ENCODE measurements around the gene TRERF1. TPM values are rescaled to one million over a fixed set of nuclear protein-coding genes. Genes with fewer than 3 reads are reported as not detected.

TRERF1 gene
- polyA plus RNA-seq, 1 donor (not counting 4 experiments of a cell fraction or from before 2014, with no cell fraction given) = 4.8 TPM

DNA sequence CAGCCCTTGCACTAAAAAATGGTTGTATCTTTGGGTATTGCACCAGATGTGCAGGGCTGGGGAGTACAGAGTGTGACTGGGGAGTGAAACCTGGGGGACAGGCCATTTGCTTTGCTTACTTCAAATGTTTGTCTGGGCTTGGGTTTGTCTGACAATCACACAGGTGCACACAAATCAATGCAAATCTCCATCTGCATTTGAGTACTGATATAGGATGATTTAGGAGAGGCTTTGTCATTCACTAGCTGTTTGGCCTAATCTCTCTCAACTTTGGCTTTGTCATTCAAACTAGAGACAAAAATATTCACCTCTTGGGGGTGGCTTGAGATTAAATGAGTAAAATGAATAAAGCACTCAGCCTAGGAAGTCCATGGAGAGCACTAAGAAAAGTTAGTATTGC, 274.7 kb downstream of the TRERF1 start:
- TF ChIP-seq, protein P1, sequence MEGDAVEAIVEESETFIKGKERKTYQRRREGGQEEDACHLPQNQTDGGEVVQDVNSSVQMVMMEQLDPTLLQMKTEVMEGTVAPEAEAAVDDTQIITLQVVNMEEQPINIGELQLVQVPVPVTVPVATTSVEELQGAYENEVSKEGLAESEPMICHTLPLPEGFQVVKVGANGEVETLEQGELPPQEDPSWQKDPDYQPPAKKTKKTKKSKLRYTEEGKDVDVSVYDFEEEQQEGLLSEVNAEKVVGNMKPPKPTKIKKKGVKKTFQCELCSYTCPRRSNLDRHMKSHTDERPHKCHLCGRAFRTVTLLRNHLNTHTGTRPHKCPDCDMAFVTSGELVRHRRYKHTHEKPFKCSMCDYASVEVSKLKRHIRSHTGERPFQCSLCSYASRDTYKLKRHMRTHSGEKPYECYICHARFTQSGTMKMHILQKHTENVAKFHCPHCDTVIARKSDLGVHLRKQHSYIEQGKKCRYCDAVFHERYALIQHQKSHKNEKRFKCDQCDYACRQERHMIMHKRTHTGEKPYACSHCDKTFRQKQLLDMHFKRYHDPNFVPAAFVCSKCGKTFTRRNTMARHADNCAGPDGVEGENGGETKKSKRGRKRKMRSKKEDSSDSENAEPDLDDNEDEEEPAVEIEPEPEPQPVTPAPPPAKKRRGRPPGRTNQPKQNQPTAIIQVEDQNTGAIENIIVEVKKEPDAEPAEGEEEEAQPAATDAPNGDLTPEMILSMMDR (optimal IDR thresholded peaks at IDR 0.05 in 1 of 3, IDR thresholded peaks at IDR 0.05 in 1 of 3, conservative IDR thresholded peaks at IDR 0.05 in 1 of 3; ENCODE audit: extremely low read depth in 1 of 3, insufficient read depth in 2 of 3, low read length in 3 of 3) = no peak
- no peak for TF ChIP-seq EZH2 (IDR thresholded peaks at IDR 0.05; ENCODE audit: low read length)
- Histone ChIP-seq H4K20me1 (ENCODE audit: control insufficient read depth, extremely low read depth, insufficient read depth, low read length) (no peaks in the 10 kb centered on the region), H3K4me1 (ENCODE audit: control insufficient read depth, extremely low read depth, insufficient read depth, low read length) (no peaks in the 10 kb centered on the region), H3K36me3 (ENCODE audit: control insufficient read depth in 2 of 2, extremely low read depth in 1 of 2, insufficient read depth in 2 of 2, low read length in 2 of 2) (no peaks in the 10 kb centered on the region), H3K4me3 (ENCODE audit: control insufficient read depth in 2 of 3, extremely low read depth in 1 of 3, insufficient read depth in 2 of 3, low read depth in 1 of 3, low read length in 3 of 3) (no peak overlapping the region), H3K27ac (ENCODE audit: control insufficient read depth, insufficient read depth, low read length) (no peak overlapping the region), H3K9me3 (ENCODE audit: control insufficient read depth, low read depth, low read length) (no peaks in the 10 kb centered on the region), H3K27me3 (ENCODE audit: control insufficient read depth, extremely low read depth, insufficient read depth, low read length) (peaks cover 4% of the 10 kb centered on the region), H2AFZ (ENCODE audit: control insufficient read depth, low read length) (no peak overlapping the region), H3K79me2 (ENCODE audit: control insufficient read depth, insufficient read depth, low read length) (no peaks in the 10 kb centered on the region), H3K4me2 (ENCODE audit: control insufficient read depth, extremely low read depth, insufficient read depth, low read depth, low read length) (no peak overlapping the region), H3K9me1 (ENCODE audit: control insufficient read depth, extremely low read depth, insufficient read depth, low read length) (no peaks in the 10 kb centered on the region), H3K9ac (ENCODE audit: control insufficient read depth, extremely low read depth, insufficient read depth, low read length) (no peak overlapping the region)
- FAIRE-seq (no peak), DNase-seq (ENCODE audit: low read depth, low spot score) (no peak)
- dilution Hi-C loops (cut with MboI; ENCODE audit: extremely low pct_ligation_motif_present, low sequenced_read_pairs) = no loop called here

DNA sequence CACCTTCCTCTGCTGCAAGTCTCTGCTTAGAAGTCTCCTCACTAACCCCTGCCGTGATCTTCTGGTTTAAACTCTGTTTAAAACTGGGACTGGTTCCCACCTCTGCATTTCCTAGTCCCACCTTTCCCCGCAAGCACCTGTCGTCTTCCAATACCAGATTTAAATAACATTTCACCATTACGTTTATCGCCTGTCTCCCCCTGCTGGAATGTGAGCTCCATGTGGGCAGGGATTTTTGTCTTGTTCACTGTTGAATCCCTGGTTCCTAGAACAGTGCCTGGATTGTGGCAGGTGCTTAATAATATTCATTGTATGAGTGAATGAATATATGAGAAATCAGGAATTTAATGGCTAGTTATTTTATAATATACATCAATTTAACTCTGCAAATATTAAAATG, 275.9 kb downstream of the TRERF1 start:
- H3K9ac ChIP-seq (ENCODE audit: control insufficient read depth, extremely low read depth, insufficient read depth, low read length) = no peak overlapping the region
- no peaks in the 10 kb centered on the region for H3K9me1 ChIP-seq (ENCODE audit: control insufficient read depth, extremely low read depth, insufficient read depth, low read length)
- peaks cover 4% of the 10 kb centered on the region for H3K27me3 ChIP-seq (ENCODE audit: control insufficient read depth, extremely low read depth, insufficient read depth, low read length)
- no peak overlapping the region for H3K4me2 ChIP-seq (ENCODE audit: control insufficient read depth, extremely low read depth, insufficient read depth, low read depth, low read length)
- DNase-seq (ENCODE audit: low read depth, low spot score) (no peak), FAIRE-seq (no peak)
- no peak overlapping the region for H2AFZ ChIP-seq (ENCODE audit: control insufficient read depth, low read length)
- no peaks in the 10 kb centered on the region for H3K4me1 ChIP-seq (ENCODE audit: control insufficient read depth, extremely low read depth, insufficient read depth, low read length)
- no peaks in the 10 kb centered on the region for H3K36me3 ChIP-seq (ENCODE audit: control insufficient read depth in 2 of 2, extremely low read depth in 1 of 2, insufficient read depth in 2 of 2, low read length in 2 of 2)
- H3K27ac ChIP-seq (ENCODE audit: control insufficient read depth, insufficient read depth, low read length) = no peak overlapping the region
- no peaks in the 10 kb centered on the region for H3K9me3 ChIP-seq (ENCODE audit: control insufficient read depth, low read depth, low read length)
- H3K79me2 ChIP-seq (ENCODE audit: control insufficient read depth, insufficient read depth, low read length) = no peaks in the 10 kb centered on the region
- TF ChIP-seq, protein P1 (optimal IDR thresholded peaks at IDR 0.05 in 1 of 3, IDR thresholded peaks at IDR 0.05 in 1 of 3, conservative IDR thresholded peaks at IDR 0.05 in 1 of 3; ENCODE audit: extremely low read depth in 1 of 3, insufficient read depth in 2 of 3, low read length in 3 of 3) = peak; percentile 24 to 50 (median 32)
- TF ChIP-seq EZH2 (IDR thresholded peaks at IDR 0.05; ENCODE audit: low read length) = no peak
- no peaks in the 10 kb centered on the region for H4K20me1 ChIP-seq (ENCODE audit: control insufficient read depth, extremely low read depth, insufficient read depth, low read length)
- dilution Hi-C loops (cut with MboI; ENCODE audit: extremely low pct_ligation_motif_present, low sequenced_read_pairs) = no loop called here
- H3K4me3 ChIP-seq (ENCODE audit: control insufficient read depth in 2 of 3, extremely low read depth in 1 of 3, insufficient read depth in 2 of 3, low read depth in 1 of 3, low read length in 3 of 3) = no peak overlapping the region

Other genes starting within 250 kb of the TRERF1 start
- gene MRPS10, start 234.1 kb downstream of the TRERF1 start, polyA plus RNA-seq = 44.9 to 80.1 TPM (median 59.5 TPM) in 3 replicates
- 13.7 to 21.6 TPM (median 17.1 TPM) in 3 replicates for gene UBR2, start 112.1 kb upstream of the TRERF1 start, polyA plus RNA-seq

Data from keratinocyte (primary cell).